IPS-NIHi11 (cell line): ENCODE measurements around the gene BFSP2.

Experiments
- DNase-seq: peaks from one replicate; pipeline ENCODE4 v3.0.0; 2012; ENCODE audit warnings: mixed read lengths, low spot score

The BFSP2 gene, protein sequence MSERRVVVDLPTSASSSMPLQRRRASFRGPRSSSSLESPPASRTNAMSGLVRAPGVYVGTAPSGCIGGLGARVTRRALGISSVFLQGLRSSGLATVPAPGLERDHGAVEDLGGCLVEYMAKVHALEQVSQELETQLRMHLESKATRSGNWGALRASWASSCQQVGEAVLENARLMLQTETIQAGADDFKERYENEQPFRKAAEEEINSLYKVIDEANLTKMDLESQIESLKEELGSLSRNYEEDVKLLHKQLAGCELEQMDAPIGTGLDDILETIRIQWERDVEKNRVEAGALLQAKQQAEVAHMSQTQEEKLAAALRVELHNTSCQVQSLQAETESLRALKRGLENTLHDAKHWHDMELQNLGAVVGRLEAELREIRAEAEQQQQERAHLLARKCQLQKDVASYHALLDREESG

GRCh38 chr3:133400006-133400515, at the start of gene BFSP2:
TSS of gene BFSP2 (plus strand) at chr3:133400056. CDS start at chr3:133400084, 28 bp downstream.
- DNase-seq, result no peak

GRCh38 chr3:133354721-133355120, 45.1 kb upstream of the BFSP2 start:
- no peak for DNase-seq

DNA sequence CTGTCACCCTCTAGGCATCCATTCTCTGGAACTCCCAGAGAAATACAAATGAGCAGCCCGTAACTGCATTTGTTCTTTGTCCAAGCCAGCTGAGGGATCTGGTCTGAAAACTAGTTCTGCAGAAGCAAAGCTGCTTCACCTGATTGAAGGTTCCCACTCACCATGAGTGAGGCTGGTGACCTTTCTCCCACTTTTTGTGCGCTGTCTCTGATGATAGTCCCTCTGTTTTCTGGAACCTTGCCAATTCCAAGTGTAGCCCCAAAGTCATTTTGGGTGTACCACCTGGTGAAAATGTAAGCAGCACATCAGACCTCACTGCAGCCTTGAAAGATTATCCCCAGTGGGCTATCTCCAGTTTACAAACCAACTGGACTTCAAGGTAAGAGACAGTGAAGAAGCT, 39.4 kb upstream of the BFSP2 start:
- no peak for DNase-seq

DNA sequence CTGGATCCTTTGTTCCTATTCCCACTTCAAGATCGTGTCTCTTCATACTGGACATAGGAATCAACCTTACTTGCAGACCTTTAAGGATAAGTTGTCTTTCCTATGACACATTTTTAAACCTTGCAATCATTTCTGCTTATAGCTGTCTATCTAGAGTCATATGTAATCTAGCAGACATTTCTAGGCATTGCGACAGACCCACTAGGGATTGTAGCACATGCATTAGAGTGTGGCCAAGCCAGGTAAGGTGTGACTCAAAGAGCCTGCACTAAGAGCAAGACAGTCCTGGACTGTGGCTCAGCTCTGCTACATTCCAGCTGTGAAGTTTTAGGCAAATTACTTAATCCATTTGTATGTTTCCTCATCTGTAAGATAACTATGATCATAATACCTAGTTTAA, 38.8 kb upstream of the BFSP2 start:
- DNase-seq, result no peak

DNA sequence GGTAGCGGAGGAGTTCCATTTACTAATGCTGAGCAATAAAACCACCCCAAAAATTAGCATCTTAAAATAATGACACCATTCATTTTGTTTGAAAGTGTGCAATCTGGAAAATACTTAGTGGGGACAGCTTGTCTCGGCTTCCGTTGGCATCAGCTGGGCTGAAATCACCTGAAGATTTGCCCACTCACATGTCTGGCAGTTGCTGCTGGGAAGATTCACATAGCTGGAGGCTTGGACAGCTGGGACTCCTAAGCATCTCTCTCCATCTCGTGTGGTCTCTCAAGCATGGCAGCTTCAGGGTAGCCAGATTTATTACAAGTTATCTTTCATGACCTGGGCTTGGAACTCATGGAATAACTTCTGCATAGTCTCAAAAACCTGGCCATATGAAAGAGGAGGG, 38.4 kb upstream of the BFSP2 start:
- DNase-seq, result no peak

- no peak for DNase-seq
Observed at GRCh38 chr3:133362539-133362938, 37.3 kb upstream of the BFSP2 start.

DNA sequence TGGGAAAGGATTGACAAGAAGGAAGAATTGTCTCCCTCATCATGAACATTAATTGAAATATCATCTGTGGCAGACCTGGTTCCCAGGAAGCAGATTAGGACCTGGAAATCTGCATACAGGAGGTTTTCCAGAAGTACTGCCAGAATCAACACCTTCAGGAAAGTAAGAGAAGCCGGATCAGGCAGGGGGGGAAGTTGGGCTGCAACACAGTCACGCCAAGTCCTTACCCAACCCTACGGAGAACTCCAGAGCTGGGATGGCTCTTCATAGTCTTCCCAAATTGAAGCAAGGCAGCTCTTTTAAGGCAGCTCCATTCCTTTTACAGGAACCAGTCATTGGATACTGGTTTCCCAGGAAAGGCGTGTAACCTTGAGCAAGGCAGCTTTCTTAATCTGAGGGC, 35.2 kb upstream of the BFSP2 start:
- no peak for DNase-seq

- DNase-seq, result no peak
Observed at GRCh38 chr3:133366921-133367320, 32.9 kb upstream of the BFSP2 start.

- no peak for DNase-seq
Observed at GRCh38 chr3:133367403-133367802, 32.5 kb upstream of the BFSP2 start.

GRCh38 chr3:133367956-133368355, 31.9 kb upstream of the BFSP2 start:
- no peak for DNase-seq

DNA sequence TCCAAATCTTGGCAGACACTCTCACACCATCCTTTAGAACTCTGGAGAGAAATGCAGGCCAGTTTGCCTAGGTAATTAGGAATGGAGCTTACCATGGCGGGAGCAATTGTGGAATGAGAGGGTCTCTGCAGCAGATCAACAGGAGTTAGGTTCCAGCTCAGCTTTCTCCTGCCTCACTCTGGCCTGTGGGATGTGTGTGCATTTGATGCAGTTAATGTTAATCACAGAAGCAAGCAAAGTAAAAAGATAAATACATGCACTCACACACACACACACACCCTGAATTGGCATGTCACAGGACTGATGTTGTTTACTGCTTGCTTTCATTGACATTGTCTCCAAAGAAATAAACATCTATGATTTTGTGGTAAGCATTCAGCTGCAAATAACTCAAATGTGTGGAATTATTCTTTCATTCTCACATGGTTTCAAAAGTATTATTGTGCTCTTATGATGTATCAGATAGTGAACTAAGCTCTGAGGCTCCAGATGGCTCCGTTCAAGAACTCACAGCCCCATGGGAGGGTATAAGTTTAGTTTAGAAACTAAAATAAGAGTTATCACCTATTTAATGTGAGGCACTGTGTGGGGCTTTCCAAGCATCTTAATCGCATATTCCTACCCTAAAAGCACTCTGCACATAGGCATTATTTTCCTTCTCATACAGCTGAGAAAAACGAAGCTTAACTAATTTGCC, 31.3 kb upstream of the BFSP2 start:
- no peak for DNase-seq

GRCh38 chr3:133369068-133369440, 30.8 kb upstream of the BFSP2 start:
- DNase-seq, result no peak

DNA sequence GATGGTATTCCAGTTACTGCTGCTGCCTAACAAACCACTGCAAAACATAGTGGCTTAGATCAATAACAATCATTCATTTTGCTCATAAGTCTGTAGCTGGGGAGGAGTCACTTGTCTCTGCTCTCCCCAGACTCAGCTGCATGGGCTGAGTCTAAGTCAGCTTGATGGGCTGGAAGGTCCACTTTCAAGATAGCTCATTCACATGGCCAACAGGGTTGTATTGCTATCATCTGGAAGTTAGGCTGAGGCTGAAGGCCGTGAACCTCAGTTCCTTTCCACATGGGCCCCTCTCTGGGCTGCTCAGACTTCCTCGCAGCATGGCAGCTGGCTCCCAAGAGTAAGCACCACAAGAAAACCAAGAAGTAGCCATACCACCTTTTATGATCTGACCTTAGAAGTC, 28.7 kb upstream of the BFSP2 start:
- DNase-seq, result no peak

DNA sequence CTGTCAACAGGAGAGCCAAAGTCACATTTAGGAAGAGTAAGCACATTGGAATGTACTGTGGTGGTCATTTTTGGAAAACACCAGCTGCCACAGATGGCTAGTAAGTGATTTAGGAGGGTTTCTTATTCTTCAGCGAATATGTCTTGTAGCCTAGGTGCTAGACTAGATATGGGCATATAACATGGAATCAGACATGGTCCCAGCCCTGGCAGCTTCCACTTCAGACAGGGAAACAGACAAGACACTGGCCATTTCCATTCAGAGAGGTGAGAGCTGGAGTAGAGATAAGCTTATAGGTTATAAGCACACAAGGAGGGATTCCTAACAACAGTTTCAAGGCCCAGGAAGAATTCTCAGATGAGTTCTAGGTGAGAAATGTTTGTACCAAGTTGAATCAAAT, 28.2 kb upstream of the BFSP2 start:
- DNase-seq, result no peak

DNA sequence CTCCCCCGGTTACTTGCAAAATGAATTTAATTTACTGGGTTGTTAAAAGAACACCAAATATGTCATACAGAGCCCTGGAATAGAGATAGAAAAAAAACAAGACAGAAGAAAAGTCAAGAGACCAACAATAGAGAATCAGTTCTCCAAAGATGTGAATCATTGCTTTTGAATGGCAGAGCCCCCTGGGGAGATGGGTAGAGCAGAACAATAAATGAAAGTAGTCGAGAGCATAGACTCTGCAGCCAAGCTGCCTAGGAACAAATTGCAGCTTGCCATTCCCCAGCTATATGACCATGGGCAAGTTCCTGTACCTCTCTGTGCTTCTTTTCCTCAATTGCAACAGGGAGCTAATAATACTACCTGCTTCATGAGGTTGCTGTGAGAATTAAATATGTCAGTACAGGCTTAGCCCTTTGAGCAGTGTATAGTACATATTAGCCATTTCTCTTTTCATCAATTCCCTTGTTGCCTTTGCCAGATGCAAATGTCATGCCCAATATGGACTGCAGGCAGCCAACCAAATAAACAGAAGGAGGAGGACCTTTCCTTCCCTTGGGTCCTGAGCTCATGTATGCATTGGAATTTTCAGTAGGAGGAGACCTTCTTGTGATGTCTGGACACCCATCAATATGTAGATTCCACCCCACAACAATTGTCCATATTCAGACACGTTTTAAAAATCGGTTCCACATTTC, 25.0 kb upstream of the BFSP2 start:
- DNase-seq, result no peak

- DNase-seq, result no peak
Observed at GRCh38 chr3:133375403-133375745, 24.5 kb upstream of the BFSP2 start.

DNA sequence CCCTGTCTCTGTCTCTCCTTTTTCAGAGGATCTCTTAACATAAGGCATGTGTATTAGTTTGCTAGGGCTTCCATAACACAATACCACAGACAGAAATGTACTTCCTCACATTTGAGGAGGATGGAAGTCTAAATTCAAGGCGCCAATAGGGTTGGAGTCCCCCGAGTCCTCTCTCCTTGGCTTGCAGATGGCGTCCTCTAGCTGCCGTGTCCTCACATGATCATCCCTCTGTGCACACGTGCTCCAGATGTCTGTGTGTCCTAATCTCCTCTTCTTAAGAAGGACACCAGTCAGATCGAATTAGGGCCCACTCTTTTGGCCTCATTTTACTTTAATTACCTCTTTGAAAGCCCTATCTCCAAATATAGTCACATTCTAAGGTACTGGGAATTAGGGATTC, 23.0 kb upstream of the BFSP2 start:
- DNase-seq, result no peak

DNA sequence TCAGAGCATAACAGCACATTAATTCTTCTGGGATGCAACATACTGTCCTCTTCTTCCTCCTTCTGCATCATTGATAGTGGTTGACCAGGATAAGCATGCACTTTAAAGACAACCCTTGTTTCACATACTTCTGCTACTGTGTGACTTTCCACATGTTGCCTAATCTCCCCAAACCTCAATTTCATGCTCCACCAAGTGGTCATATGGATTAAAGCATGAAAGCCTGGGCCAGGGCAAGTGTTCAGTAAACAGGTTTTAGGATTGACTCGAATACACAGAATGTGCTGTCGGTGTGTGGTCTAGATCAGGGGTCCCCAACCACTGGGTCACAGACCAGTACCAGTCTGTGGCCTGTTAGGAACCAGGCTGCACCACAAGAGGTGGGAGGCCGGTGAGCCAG, 22.5 kb upstream of the BFSP2 start:
- peak; percentile 55 for DNase-seq

- no peak for DNase-seq
Observed at GRCh38 chr3:133379926-133380325, 19.9 kb upstream of the BFSP2 start.

GRCh38 chr3:133380481-133381225, 19.2 kb upstream of the BFSP2 start:
- DNase-seq, result no peak

- DNase-seq, result no peak
Observed at GRCh38 chr3:133381346-133382109, 18.3 kb upstream of the BFSP2 start.
